NCI-H2081 (cell line): ENCODE results near the gene CTDSPL.
"Not testable (repeated sequence)": the region's sequence is repeated elsewhere in the genome, so short reads cannot be mapped to it uniquely, and the experiment has no call there.

Experiments
- DNase-seq, 2 experiments: peaks; one replicate each; lab custom pipeline; 2025; lab: John Stamatoyannopoulos, UW

Gene CTDSPL, protein sequence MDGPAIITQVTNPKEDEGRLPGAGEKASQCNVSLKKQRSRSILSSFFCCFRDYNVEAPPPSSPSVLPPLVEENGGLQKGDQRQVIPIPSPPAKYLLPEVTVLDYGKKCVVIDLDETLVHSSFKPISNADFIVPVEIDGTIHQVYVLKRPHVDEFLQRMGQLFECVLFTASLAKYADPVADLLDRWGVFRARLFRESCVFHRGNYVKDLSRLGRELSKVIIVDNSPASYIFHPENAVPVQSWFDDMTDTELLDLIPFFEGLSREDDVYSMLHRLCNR

DNA sequence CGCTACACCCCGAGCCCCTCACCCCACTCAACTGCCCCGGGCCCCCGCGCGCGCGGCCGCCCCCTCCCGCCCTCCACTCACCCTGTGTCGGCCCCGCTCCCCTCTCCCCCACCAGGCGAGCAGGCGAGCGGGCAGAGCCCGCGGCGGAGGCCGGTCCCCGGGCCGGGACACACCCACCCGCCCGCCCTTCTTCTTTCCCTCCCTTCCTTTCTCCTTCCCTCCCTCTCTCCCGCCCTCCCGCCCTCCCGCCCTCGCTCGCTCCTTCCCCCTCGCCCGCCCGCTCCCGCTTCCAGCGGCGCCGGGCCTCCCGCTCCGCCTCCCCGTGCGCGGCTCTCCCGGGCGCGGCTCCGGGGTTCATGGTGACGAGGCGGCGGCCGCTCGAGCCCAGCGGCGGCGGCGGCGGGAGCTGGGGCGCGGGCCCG, at the start of gene CTDSPL:
Gene CTDSPL, plus strand, starts transcription at position 261 of the 422 bp plus-strand sequence. CDS start 320 bp downstream, outside the sequence.
- DNase-seq = no peak

DNA sequence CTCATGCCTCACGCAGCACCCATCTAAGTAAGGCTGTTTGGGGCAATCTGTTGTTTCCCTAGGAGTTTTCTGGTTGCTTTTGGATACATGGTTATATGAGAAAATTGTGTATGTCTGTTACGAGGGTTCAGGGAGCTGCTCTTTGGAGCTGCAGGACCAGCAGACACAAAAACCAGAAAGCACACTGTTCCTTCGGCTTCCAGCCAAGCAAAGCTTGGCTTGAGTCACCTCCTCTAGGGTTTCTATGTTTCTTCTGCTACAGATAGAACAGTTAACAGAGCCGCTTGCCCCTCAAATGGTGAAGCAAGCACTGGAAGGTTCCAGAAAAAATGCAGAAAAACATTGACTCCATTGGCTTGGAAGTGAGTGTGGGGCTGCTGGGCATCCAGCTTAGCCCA, 49.2 kb upstream of the CTDSPL start:
- no peak for DNase-seq

DNA sequence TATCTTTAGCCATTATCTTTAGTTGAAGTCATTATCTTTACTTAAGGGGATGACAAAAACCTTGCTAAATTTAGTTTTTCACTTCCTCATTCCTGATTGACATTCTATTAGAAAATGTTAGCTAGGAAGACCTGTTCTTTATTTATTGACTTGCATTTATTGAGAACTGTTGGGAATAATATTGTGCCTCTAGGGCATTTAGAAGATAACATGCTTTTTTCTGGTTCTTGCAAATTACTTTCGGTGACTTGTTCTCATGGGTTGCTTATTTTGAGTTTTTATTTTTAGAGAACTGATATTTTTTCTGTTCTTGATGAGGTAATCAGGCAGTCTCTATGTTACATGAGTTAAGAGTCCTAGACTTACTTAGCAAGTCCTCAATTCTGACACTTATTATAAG, 48.3 kb upstream of the CTDSPL start:
- DNase-seq = no peak

DNA sequence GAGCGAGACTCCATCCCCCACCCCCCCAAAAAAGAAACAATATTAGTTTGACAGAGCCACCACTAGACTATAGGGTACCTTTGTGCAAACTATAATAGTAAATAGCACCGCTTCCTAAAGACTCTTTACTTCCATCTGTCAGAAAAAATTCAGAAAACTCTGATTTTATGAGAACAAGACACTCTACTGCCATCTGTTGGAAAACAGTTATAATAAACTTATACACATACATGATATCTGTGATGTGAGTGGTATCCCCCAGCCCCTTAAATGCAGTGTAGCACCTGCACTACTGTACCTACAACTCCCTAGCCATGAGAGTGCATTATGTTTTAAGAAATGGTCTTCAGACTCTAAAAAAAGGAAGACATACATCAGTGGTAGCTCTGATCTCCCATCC, 47.1 kb upstream of the CTDSPL start:
- no peak for DNase-seq

DNA sequence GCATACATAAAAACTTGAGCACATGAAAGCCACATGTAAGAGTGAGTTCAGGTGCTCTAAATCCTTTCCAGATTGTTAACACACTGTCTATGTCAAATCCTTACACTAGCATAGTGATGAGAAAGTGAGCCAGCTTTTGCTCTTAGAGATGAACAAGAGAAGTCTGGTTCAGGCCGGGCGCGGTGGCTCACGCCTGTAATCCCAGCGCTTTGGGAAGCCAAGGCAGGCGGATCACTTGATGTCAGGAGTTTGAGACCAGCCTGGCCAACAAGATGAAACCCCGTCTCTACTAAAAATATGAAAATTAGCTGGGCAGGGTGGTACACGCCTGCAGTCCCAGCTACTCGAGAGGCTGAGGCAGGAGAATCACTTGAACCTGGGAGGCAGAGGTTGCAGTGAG, 46.5 kb upstream of the CTDSPL start:
- DNase-seq = not testable (repeated sequence)

DNA sequence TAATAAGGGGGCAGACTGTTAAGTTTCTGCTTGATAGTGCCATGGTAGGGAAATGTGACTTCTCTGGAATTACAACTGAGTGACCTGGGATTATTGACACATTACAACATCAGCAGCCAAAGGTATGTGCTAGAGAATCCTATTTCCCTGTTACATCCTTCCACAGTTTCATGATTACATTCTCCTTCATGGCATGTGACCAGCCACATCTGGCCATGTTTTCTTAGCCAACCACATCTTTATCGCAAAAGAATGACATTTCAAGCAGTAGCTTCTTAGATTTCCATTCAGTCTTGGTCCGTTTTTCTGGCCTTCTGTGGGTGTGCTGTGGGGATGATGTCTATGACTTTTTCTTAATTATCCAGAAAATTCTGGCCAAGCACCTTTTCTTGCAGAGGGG, 45.4 kb upstream of the CTDSPL start:
- no peak for DNase-seq

DNA sequence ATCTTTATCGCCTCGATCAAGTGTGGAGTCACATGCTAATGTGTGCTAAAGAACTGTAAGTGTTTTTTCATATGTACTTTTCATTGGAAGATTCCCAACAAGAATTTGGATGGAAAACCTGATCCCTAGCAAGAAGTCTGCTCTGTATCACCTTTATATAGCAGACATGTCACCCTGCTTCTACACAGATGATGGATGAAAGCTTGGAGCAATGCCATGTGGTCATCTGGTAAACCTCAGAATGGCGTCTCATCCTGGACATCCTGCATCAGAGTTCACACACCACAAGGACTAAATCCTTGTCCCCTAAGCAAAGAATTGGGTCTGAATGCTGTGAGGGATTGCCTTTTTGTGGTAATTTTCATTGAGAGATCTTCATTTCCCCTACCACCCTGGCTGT, 42.1 kb upstream of the CTDSPL start:
- DNase-seq = no peak

DNA sequence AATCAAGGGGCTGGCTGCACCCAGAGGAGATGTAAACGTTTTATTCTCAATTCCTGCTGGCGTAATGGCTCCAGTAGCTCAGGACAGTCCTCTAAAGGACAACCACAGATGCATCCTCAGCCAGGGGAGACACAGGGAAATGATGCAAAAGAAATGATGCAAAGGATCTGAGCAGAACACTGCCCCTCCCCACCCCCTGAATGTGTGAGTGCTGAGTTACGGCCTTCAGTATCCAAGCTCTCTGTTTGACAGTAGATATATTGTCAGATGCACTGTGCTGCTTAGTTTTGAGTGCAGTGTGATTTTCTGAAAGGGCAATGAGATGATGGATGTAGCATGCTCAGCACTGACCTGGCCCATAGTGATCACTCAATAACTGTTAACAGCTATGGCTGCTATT, 41.4 kb upstream of the CTDSPL start:
- no peak for DNase-seq

DNA sequence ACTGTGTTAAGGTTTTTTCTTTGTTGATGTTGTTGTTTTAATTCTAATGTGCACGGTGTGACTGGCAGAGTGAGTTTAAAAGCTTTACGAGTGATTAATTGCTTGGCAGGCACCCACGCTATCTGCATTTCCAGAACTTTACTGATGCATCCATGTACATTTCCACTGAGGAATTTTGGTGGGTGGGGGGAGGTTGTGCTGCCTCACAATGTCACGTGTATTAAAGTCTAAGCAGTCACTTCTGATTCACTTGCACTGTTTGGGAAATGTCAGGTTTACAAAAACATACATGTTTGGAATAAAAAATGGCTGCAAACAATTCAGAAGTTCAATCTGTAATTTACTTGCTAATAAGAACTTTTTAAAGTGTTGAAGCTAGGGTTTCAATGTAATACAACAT, 38.5 kb upstream of the CTDSPL start:
- DNase-seq = no peak

DNA sequence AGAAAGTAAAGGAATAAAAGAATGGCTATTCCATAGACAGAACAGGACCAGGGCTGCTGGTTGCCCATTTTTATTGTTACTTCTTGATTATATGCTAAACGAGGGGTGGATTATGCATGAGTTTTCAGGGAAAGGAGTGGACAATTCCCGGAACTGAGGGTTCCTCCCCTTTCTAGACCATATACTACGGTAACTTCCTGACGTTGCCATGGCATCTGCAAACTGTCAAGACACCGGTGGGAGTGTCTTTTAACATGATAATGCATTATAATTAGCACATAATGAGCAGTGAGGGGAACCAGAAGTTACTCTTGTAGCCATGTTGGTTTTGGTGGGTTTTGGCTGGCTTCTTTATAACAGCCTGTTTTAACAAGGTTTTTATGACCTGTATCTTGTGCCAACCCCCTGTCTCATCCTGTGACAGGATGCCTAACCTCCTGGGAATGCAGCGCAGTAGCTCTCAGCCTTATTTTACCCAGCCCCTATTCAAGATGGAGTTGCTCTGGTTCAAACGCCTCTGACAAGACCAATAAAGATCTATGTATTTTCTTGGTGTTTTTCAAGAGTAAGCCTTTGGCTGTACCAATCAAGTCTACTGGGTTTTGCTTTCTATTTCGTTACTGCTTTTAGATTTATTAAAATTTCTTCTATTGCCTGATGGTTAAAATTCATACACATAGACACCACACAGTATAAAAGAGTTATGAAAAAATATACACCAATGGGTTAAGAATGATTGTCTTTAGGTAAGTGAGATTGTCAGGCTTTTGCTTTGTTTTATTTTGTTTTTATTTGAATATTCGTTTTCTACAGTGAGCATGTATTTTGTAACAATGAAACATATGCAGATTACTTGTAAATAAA, 37.4 kb upstream of the CTDSPL start:
- DNase-seq = no peak

DNA sequence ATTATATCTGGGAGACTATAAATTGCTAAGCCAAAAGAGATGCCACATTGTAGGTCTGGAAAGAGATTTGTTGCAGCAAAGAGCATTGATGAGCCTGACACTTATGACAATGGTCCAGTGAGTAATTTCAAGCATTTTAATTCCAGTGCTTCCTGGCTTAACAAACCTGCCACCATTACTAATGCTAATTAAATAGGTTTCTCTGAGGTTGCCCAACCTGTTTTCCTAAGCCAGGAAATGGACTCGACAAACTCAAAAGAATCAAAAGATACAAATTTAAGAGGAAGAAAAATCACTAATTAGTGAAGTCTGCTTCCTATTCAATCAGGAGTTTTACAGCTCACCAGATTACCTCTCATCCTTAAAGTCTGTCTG, 36.7 kb upstream of the CTDSPL start:
- DNase-seq = no peak

DNA sequence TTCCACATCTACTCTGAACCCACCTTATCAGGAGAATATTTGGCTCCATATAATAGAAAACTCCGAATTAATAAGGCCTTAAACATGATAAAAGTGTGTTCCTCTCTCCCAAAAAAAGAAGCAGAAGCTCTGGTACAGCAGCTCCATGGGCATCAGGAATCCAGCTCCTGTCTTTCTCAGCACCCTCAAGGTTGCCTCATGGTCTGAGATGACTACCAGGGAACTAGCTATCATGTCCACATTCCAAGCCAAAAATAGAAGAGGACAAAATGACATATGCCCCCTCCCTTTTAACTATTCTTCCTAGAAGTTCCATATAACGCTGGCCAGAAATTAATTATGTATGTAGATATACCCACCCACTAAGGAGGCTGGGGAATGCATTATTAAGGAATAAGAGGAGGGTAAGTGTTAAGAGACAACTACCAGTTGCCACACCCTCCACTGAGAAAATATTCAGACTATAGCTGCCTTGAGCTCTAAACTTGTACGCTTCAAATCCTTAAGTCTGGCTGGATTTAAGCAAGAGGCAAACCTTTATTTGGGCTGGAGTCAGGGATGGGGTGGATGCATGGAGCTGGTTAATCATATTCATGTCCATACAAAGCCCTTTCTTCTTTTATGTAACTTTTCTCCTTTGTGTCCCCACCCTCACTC, 35.8 kb upstream of the CTDSPL start:
- DNase-seq = no peak

DNA sequence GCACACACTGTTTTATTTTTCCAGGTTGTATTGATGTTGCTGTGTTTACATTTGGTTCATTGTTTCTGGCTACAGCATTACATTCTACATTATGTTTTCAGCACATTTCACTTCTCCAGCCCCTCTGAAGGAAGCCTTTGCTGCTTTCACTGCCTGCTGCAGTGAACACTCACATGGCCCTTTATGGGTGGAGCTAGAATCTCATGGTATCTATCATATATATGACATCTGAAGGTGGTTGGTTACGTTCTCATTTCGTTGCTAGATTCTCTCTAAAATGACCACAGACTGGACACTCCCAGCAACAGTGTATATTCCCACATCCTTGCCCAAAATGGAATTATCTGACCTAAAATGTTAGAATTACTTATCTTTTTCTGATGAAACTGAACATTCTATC, 35.2 kb upstream of the CTDSPL start:
- no peak for DNase-seq

DNA sequence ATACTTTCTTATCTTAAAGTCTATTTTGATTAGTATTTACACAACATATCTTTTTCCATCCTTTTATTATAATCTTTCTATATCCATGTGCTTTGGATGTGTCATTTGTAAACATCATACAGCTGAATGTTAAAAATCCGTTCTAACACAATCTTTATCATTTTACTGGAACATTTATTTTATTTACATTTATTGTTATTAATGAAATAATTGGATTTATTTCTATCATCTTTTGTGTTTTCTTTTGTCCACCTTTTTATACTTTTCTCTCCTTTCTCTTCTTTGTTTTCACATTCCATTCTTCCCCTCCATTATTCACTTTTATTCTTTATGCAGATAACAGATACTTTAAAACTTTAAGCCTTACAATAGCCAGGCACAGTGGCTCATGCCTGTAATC, 34.7 kb upstream of the CTDSPL start:
- no peak for DNase-seq

DNA sequence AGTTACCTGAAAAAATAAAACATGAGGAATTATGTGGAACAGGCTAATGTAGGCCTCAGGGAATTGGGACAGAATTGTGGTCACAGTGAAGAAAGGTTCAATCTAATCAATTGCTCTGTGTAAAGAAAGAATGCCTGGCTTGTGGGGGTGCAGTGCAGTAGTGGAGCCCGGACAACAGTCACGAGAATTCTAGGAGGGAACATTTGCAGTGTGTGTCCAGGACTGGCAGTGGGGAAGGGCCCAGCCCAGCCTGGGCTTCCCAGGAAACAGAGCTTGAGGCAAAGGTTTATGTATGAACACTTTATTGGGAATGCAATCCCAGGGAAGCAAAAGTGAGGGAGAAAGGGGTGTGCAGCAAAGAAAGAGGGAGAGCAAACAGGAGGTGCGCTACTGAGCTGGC, 29.2 kb upstream of the CTDSPL start:
- DNase-seq = no peak

DNA sequence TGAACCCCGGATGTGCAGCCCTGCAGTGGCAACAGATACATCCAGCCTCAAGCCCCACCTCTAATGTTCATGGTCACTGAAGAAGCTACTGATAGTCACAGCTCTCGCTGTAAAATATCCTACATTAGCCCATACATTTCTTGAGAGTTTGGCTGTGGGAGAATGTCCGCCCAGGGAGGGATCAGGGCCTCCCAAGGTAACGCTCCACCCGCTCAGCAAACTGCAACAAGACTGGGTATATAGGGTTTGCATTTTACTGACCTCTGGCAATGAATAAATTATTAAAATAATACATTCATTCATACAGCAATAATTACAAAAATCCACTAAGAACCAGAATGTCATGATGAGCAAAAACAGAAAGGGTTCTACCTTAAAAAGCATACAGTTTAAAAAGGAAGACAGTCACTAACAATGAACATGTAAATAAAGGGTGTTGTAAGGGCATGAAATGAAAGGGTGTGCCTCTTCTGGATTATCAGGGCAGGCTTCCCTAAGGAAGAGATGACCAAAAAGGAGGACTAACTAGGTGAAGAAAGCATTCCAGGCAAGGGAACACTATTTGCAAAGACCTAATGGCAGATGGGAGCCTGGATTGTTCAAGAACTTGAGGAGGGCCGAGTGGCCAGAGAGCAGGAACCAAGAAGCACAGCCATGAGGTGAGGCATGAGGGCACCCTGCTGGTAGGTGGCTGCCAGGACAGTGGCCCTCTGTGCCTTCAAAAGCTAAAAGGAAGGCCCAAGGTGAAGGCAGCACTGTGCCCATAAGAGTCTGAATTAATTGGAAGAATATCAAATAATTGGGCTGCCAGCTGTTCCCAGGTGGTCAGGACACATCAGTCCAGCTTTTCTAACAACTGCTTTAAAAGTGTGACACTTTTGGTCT, 28.1 kb upstream of the CTDSPL start:
- DNase-seq = no peak

DNA sequence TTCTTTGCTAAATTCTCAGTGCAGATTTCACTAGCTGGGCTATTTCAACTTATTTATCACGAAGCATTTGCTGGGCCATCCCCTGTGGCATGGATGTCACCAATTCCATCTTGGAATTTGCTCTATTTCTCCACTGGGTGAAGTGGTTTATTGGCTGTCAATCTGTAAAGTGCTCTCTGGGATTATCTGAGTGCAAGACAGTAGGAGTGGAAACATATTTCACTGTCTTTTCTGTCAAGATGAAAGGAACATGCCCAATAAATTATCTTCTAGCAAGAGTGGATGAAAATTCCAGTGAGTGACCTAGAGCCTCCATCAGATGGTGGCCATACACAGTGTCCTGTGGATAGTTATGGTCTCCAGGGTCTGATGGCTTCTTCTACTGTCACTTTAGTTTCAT, 25.1 kb upstream of the CTDSPL start:
- DNase-seq = no peak

DNA sequence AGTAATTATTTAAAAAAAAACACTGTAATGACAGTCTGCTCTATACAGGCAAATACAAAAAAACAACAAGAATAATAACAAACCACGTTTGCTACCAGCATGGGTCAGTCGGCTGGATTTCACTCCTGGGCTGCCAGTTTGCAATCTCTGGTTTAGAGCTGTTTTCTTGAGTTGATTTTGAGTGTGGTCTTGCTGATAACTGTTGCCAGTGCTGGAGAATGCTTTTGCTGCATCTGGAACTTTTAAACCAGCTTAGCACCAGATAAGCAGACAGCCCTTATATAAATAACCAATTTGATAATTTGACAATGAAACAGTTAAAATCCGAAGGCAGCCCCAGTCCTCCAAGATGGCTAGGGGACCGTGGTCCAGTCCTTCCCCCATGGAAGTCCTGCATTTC, 14.0 kb upstream of the CTDSPL start:
- no peak for DNase-seq

DNA sequence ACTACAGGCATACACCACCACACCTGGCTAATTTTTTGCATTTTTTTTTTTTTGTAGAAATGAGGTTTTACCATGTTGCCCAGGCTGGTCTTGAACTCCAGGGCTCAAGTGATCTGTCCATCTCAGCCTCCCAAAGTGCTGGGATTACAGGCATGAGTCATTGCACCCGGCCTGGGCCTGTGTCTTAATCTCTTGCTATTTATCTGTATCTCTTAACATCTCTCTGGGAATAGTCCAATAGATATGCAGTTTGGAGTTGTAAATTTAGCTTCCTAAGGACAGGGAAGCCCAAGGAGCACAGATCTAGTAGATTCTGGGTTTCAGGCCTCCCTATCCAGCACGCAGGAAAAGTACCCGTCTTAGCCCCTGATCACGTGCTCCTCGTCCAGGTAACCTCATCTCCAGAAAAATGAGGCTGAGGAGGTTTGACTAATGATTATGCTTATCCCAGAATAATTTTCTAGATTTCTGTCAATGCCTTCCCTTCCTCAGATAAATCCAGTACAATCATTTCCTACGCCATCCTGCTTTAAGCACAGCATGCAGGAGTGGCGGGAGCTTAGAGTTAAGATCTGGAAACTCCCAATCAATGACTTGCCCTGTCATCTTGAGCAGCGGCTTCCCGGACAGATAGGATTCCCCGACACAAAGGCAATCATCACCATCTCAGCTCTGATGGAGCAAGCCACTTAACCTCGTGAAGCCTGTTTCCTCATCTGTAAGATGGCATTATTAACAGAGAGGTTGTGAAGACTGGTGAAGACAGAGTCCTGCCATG, 12.3 kb upstream of the CTDSPL start:
- no peak for DNase-seq

DNA sequence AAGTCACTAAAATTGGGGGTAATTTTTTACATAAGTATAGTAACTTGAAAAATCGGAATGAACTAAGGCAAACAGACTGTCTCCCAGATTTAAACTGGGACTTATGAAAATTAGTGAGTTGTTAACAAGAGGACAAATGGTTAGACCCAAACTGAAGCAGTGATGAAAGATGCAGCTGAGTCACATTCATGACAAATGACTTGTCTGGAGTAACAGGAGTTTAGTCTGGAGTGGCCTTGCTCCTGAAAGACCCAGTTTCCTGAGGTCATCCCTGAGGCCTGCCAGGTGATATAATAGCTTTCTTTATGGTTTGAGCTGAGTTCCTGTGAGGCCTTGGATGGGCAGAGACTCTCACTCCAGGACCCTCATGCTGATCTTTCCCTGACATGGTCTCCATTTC, 9.6 kb upstream of the CTDSPL start:
- no peak for DNase-seq

DNA sequence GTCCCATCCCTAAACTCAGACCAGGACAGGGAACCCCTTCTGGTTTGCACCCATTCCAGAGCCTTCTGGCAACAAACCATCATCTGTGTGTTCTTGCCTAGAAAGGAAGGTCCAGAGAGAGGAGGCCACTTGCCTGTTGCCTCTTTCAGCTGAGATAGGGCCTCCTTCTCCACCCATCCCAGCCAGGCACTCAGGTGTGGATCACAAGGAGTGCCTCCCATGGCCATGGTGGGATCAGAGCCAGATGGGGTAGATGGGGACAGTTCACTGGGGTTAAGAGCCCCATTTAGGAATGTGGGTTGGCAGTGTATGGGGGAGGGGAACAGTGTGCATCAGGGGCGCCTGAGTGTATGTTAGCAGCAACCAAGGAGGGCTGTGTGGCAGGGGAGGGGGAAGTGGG, 8.9 kb upstream of the CTDSPL start:
- no peak for DNase-seq
